SK-N-SH (cell line): ENCODE measurements around the gene EDARADD.

ENCODE experiments used
- CTCF ChIP-seq: fragments of 200-600 bp; sonication (generic); IDR thresholded peaks from 2 replicates; pipeline ENCODE4 v1.6.1; 2017; ENCODE audit warnings: antibody characterized with exemption, mild to moderate bottlenecking, moderate library complexity
- EZH2phosphoT487 ChIP-seq: fragments of 200-600 bp; sonication (generic); IDR thresholded peaks from 2 replicates; pipeline ENCODE4 v1.6.1; 2017; ENCODE audit warnings: low read depth, mixed run types, mild to moderate bottlenecking, antibody characterized with exemption, moderate library complexity, borderline replicate concordance
- GABPA ChIP-seq: IDR thresholded peaks from 2 replicates; pipeline ENCODE4 v1.4.0; 2012; ENCODE audit warnings: low read depth, mild to moderate bottlenecking
- GATA2 ChIP-seq: sonication (generic); formaldehyde crosslinking; IDR thresholded peaks from 2 replicates; pipeline ENCODE4 v1.5.0; 2020; ENCODE audit warnings: mild to moderate bottlenecking, missing genetic modification reagents
- JUND ChIP-seq: IDR thresholded peaks from 2 replicates; pipeline ENCODE4 v1.4.0; 2012
- MXI1 ChIP-seq: IDR thresholded peaks from 2 replicates; pipeline ENCODE4 v1.6.1; 2012; ENCODE audit warnings: mild to moderate bottlenecking, low read depth, low read length, improper control_type of control experiment
- POLR2AphosphoS5 ChIP-seq: IDR thresholded peaks from 2 replicates; pipeline ENCODE4 v1.6.1; 2012; ENCODE audit warnings: low read depth, low read length
- RCOR1 ChIP-seq: fragments of 150-350 bp; IDR thresholded peaks from 2 replicates; pipeline ENCODE4 v1.6.1; 2017; ENCODE audit warnings: antibody characterized with exemption, low read length
- REST ChIP-seq: IDR thresholded peaks from 2 replicates; pipeline ENCODE4 v1.6.1; 2012; ENCODE audit warnings: mild to moderate bottlenecking, low read depth, low read length, moderate library complexity
- RXRA ChIP-seq: IDR thresholded peaks from 2 replicates; pipeline ENCODE4 v1.4.0; 2012; ENCODE audit warnings: low read depth, mild to moderate bottlenecking, borderline replicate concordance
- SMC3 ChIP-seq: IDR thresholded peaks from 2 replicates; pipeline ENCODE4 v1.6.1; 2012; ENCODE audit warnings: low read depth, low read length, improper control_type of control experiment

- TF ChIP-seq RCOR1 (no peak), CTCF (no peak), RXRA (no peak), POLR2AphosphoS5 (no peak), GATA2 (CRISPR knock-in tag) (no peak), MXI1 (no peak), EZH2phosphoT487 (no peak), REST (no peak), SMC3 (no peak), JUND (no peak), GABPA (no peak)
Measured at GRCh38 chr1:236377832-236378535, 16.1 kb upstream of the EDARADD start.
